IMR-90 (cell line): ENCODE measurements around the gene XPNPEP2.

Experiments
- BHLHE40 ChIP-seq: fragments of 150-350 bp; IDR thresholded peaks from 2 replicates; pipeline ENCODE4 v1.6.1; 2016; ENCODE audit warnings: mild to moderate bottlenecking, low read depth, low read length
- CEBPB ChIP-seq: IDR thresholded peaks from 2 replicates; pipeline ENCODE4 v1.6.1; 2012; ENCODE audit warnings: low read depth, low read length, improper control_type of control experiment
- FOS ChIP-seq: fragments of 150-350 bp; IDR thresholded peaks from 2 replicates; pipeline ENCODE4 v1.6.1; 2016; ENCODE audit warnings: low read depth, low read length
- MAFK ChIP-seq: IDR thresholded peaks from 2 replicates; pipeline ENCODE4 v1.6.1; 2012; ENCODE audit warnings: low read depth, low read length, improper control_type of control experiment
- MXI1 ChIP-seq: IDR thresholded peaks from 2 replicates; pipeline ENCODE4 v1.6.1; 2012; ENCODE audit warnings: low read depth, mild to moderate bottlenecking, low read length, moderate library complexity, borderline replicate concordance
- POLR2A ChIP-seq: IDR thresholded peaks from 2 replicates; pipeline ENCODE4 v1.6.1; 2012; ENCODE audit warnings: mild to moderate bottlenecking, low read depth, low read length
- RAD21 ChIP-seq: IDR thresholded peaks from 2 replicates; pipeline ENCODE4 v1.6.1; 2012; ENCODE audit warnings: low read length, improper control_type of control experiment
- RCOR1 ChIP-seq: IDR thresholded peaks from 2 replicates; pipeline ENCODE4 v1.6.1; 2012; ENCODE audit warnings: mild to moderate bottlenecking, low read length, improper control_type of control experiment; ENCODE audit not compliant: insufficient replicate concordance
- RFX5 ChIP-seq: IDR thresholded peaks from 2 replicates; pipeline ENCODE4 v1.8.0; 2012; ENCODE audit warnings: low read depth, mild to moderate bottlenecking, low read length, moderate library complexity
- USF2 ChIP-seq: fragments of 150-350 bp; IDR thresholded peaks from 2 replicates; pipeline ENCODE4 v1.6.1; 2017; ENCODE audit warnings: mild to moderate bottlenecking, antibody characterized with exemption, low read length, low read depth
- TF ChIP-seq, protein P1 (sequence below): conservative IDR thresholded peaks from 2 replicates; pipeline ENCODE4 v1.5.1; 2012; ENCODE audit warnings: mild to moderate bottlenecking, low read depth, low read length, improper control_type of control experiment
- TF ChIP-seq, protein P2 (sequence below): fragments of 150-350 bp; IDR thresholded peaks from 2 replicates; pipeline ENCODE4 v1.6.1; 2016; ENCODE audit warnings: low read depth, mild to moderate bottlenecking, low read length, moderate library complexity, borderline replicate concordance

DNA sequence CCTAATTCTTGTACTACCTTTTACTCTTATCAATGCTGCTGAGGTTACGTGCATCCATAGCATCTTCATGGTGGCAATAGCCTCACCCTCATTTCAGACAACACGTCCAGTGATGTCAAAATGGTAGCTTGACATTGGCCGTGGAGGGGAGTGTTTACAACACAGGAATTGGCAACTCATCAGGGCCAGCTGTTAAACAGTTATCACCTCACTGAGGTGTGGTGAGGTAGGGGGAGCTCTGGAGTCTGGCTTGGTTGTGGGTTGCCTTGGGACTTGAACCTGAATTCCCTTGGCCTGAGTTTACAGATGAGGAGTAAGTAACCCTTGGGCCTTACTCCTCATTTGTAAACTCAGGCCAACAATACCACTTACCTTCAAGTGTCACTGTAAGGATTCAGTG is 51.4 kb downstream of the XPNPEP2 start:
- TF ChIP-seq, protein P1, sequence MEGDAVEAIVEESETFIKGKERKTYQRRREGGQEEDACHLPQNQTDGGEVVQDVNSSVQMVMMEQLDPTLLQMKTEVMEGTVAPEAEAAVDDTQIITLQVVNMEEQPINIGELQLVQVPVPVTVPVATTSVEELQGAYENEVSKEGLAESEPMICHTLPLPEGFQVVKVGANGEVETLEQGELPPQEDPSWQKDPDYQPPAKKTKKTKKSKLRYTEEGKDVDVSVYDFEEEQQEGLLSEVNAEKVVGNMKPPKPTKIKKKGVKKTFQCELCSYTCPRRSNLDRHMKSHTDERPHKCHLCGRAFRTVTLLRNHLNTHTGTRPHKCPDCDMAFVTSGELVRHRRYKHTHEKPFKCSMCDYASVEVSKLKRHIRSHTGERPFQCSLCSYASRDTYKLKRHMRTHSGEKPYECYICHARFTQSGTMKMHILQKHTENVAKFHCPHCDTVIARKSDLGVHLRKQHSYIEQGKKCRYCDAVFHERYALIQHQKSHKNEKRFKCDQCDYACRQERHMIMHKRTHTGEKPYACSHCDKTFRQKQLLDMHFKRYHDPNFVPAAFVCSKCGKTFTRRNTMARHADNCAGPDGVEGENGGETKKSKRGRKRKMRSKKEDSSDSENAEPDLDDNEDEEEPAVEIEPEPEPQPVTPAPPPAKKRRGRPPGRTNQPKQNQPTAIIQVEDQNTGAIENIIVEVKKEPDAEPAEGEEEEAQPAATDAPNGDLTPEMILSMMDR: no peak
- TF ChIP-seq POLR2A (no peak), MXI1 (no peak), MAFK (no peak), RCOR1 (no peak), USF2 (no peak), RAD21 (no peak), RFX5 (no peak), CEBPB (no peak), BHLHE40 (no peak), FOS (no peak)
- TF ChIP-seq, protein P2, sequence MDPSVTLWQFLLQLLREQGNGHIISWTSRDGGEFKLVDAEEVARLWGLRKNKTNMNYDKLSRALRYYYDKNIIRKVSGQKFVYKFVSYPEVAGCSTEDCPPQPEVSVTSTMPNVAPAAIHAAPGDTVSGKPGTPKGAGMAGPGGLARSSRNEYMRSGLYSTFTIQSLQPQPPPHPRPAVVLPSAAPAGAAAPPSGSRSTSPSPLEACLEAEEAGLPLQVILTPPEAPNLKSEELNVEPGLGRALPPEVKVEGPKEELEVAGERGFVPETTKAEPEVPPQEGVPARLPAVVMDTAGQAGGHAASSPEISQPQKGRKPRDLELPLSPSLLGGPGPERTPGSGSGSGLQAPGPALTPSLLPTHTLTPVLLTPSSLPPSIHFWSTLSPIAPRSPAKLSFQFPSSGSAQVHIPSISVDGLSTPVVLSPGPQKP: no peak
